GM18517 (cell line): Measurements from ENCODE around the gene TAF9B.
"Not testable (repeated sequence)": the region's sequence is repeated elsewhere in the genome, so short reads cannot be mapped to it uniquely, and the experiment has no call there.

Experiments used
- ATAC-seq: cut with Tn5 transposase; IDR thresholded peaks from one replicate; pipeline ENCODE4 v1.9.1; 2021; ENCODE audit warnings: mild to moderate bottlenecking, moderate library complexity; ENCODE audit not compliant: unreplicated experiment

The TAF9B gene

GRCh38 chrX:78139160-78140123 is at the start of gene TAF9B:
Gene TAF9B (minus strand): TSS chrX:78139650. CDS start chrX:78139611, 39 bp downstream.
- peak; percentile 86 for ATAC-seq

GRCh38 chrX:78182881-78183280 is 43.4 kb upstream of the TAF9B start:
- no peak for ATAC-seq

GRCh38 chrX:78181307-78181706 is 41.9 kb upstream of the TAF9B start:
- no peak for ATAC-seq

GRCh38 chrX:78168065-78168464 is 28.6 kb upstream of the TAF9B start:
- ATAC-seq = no peak

- ATAC-seq = no peak
Observed at GRCh38 chrX:78165425-78165824, 26.0 kb upstream of the TAF9B start.

- not testable (repeated sequence) for ATAC-seq
Observed at GRCh38 chrX:78163175-78163574, 23.7 kb upstream of the TAF9B start.

GRCh38 chrX:78160711-78161110 is 21.3 kb upstream of the TAF9B start:
- not testable (repeated sequence) for ATAC-seq

- ATAC-seq = not testable (repeated sequence)
Observed at GRCh38 chrX:78157846-78158245, 18.4 kb upstream of the TAF9B start.

- ATAC-seq = not testable (repeated sequence)
Observed at GRCh38 chrX:78157373-78157772, 17.9 kb upstream of the TAF9B start.

GRCh38 chrX:78147002-78147540 is 7.6 kb upstream of the TAF9B start:
- not testable (repeated sequence) for ATAC-seq

GRCh38 chrX:78140206-78140605 is 756 bp upstream of the TAF9B start:
- no peak for ATAC-seq

GRCh38 chrX:78133238-78133960 is 6.1 kb downstream of the TAF9B start:
- no peak for ATAC-seq

- ATAC-seq = no peak
Observed at GRCh38 chrX:78131117-78131516, 8.3 kb downstream of the TAF9B start.

- no peak for ATAC-seq
Observed at GRCh38 chrX:78130396-78130795, 9.1 kb downstream of the TAF9B start.

- no peak for ATAC-seq
Observed at GRCh38 chrX:78129714-78130113, 9.7 kb downstream of the TAF9B start.

GRCh38 chrX:78125781-78126180 is 13.7 kb downstream of the TAF9B start:
- not testable (repeated sequence) for ATAC-seq

- no peak for ATAC-seq
Observed at GRCh38 chrX:78125148-78125547, 14.3 kb downstream of the TAF9B start.

GRCh38 chrX:78124307-78124706 is 15.1 kb downstream of the TAF9B start:
- ATAC-seq = no peak

GRCh38 chrX:78123190-78123589 is 16.3 kb downstream of the TAF9B start:
- no peak for ATAC-seq

GRCh38 chrX:78119521-78120227 is 19.8 kb downstream of the TAF9B start:
- ATAC-seq = no peak

- ATAC-seq = no peak
Observed at GRCh38 chrX:78118628-78119027, 20.8 kb downstream of the TAF9B start.
